Urinary bladder (tissue), 4 donors: ENCODE data around the gene SETBP1. TPM values are rescaled to one million over a fixed set of nuclear protein-coding genes. Genes with fewer than 3 reads are reported as not detected.
A peak's percentile ranks its signal among the peaks of the same experiment; 100 is the strongest.

Source experiments
- DNase-seq: peaks from one replicate; pipeline ENCODE4 v3.0.0-alpha.2; 2015; ENCODE audit errors: extremely low spot score
- H3K27ac ChIP-seq: one replicate; pipeline ENCODE4 v1.5.1; 2013; ENCODE audit warnings: low read depth, mild to moderate bottlenecking, moderate library complexity
- H3K36me3 ChIP-seq: one replicate; pipeline ENCODE4 v1.6.1; 2013; ENCODE audit warnings: mild to moderate bottlenecking, moderate library complexity; ENCODE audit not compliant: insufficient read depth
- H3K4me1 ChIP-seq: one replicate; pipeline ENCODE4 v1.6.1; 2013; ENCODE audit warnings: mild to moderate bottlenecking, moderate library complexity; ENCODE audit not compliant: insufficient read depth
- H3K4me3 ChIP-seq: one replicate; pipeline ENCODE4 v1.5.1; 2013; ENCODE audit warnings: low read depth, low read length
- WGBS: extraction: QIAGEN DNeasy Blood & Tissue Kit; methylation state at CpG from one replicate; pipeline ENCODE4 v1.1.7; 2013; 5-methylcytosine and 5-hydroxymethylcytosine counted together
- polyA plus RNA-seq: library from polyadenylated mRNA; stranded (reverse); fragments of 200-250 nt; gene quantifications from one replicate; pipeline ENCODE4 v1.2.3, GENCODE V29; 2013
- total RNA-seq: library from RNA; depleted of rRNA; stranded (reverse); fragments of >200 nt; gene quantifications from one replicate; pipeline ENCODE4 v1.2.3, GENCODE V29; 2014
- donor health status: healthy with polysubstance abuse.
- donor health status: healthy.

Gene SETBP1
- total and polyA plus RNA-seq, 2 donors: 12.6 to 46.7 TPM

GRCh38 chr18:44903327-44903726 lies 222.6 kb downstream of the SETBP1 start:
- no peak overlapping the region for H3K27ac ChIP-seq
- 95% methylated on average over 2 of the region's 2 CpGs for WGBS
- no peak for DNase-seq

GRCh38 chr18:44904768-44905167 lies 224.1 kb downstream of the SETBP1 start:
- Histone ChIP-seq H3K27ac (no peak overlapping the region), H3K36me3 (no peaks in the 10 kb centered on the region), H3K4me1 (no peaks in the 10 kb centered on the region), H3K4me3 (no peak overlapping the region)
- WGBS: 94% methylated on average over 2 of the region's 2 CpGs
- DNase-seq: no peak

More at GRCh38 chr18:44903327-44903726, 222.6 kb downstream of the SETBP1 start:
- no peak overlapping the region for H3K4me3 ChIP-seq
- no peaks in the 10 kb centered on the region for H3K36me3 ChIP-seq
- no peaks in the 10 kb centered on the region for H3K4me1 ChIP-seq

- H3K36me3 ChIP-seq: no peaks in the 10 kb centered on the region
- WGBS: 34% methylated on average over 5 of the region's 5 CpGs
- no peak overlapping the region for H3K4me3 ChIP-seq
- no peak overlapping the region for H3K27ac ChIP-seq
- H3K4me1 ChIP-seq: no peaks in the 10 kb centered on the region
- DNase-seq: no peak
Observed at GRCh38 chr18:44909191-44909719, 228.6 kb downstream of the SETBP1 start.

- no peak overlapping the region for H3K4me3 ChIP-seq
- 94% methylated on average over 4 of the region's 4 CpGs for WGBS
- no peak overlapping the region for H3K27ac ChIP-seq
- DNase-seq: no peak
- no peaks in the 10 kb centered on the region for H3K36me3 ChIP-seq
- no peaks in the 10 kb centered on the region for H3K4me1 ChIP-seq
Observed at GRCh38 chr18:44911260-44911659, 230.6 kb downstream of the SETBP1 start.

GRCh38 chr18:44911773-44912172 lies 231.1 kb downstream of the SETBP1 start:
- no peaks in the 10 kb centered on the region for H3K4me1 ChIP-seq
- 89% methylated on average over 3 of the region's 3 CpGs for WGBS
- DNase-seq: no peak
- no peaks in the 10 kb centered on the region for H3K36me3 ChIP-seq
- no peak overlapping the region for H3K27ac ChIP-seq
- H3K4me3 ChIP-seq: no peak overlapping the region

GRCh38 chr18:44912740-44913478 lies 232.2 kb downstream of the SETBP1 start:
- no peak for DNase-seq
- H3K27ac ChIP-seq: no peak overlapping the region
- H3K36me3 ChIP-seq: no peaks in the 10 kb centered on the region
- WGBS: 85% methylated on average over 6 of the region's 6 CpGs
- H3K4me1 ChIP-seq: no peaks in the 10 kb centered on the region
- H3K4me3 ChIP-seq: no peak overlapping the region

GRCh38 chr18:44914028-44914427 lies 233.3 kb downstream of the SETBP1 start:
- no peak for DNase-seq
- H3K36me3 ChIP-seq: no peaks in the 10 kb centered on the region
- no peaks in the 10 kb centered on the region for H3K4me1 ChIP-seq
- H3K27ac ChIP-seq: no peak overlapping the region
- 91% methylated on average over 5 of the region's 5 CpGs for WGBS
- H3K4me3 ChIP-seq: no peak overlapping the region

- WGBS: 93% methylated on average over 2 of the region's 2 CpGs
- no peak for DNase-seq
- Histone ChIP-seq H3K36me3 (no peaks in the 10 kb centered on the region), H3K4me1 (no peaks in the 10 kb centered on the region), H3K4me3 (no peak overlapping the region), H3K27ac (no peak overlapping the region)
Observed at GRCh38 chr18:44915213-44915612, 234.5 kb downstream of the SETBP1 start.

GRCh38 chr18:44915661-44916060 lies 235.0 kb downstream of the SETBP1 start:
- WGBS: 82% methylated on average over 2 of the region's 2 CpGs
- Histone ChIP-seq H3K36me3 (no peaks in the 10 kb centered on the region), H3K27ac (no peak overlapping the region), H3K4me3 (no peak overlapping the region), H3K4me1 (no peaks in the 10 kb centered on the region)
- no peak for DNase-seq

- Histone ChIP-seq H3K4me3 (no peak overlapping the region), H3K27ac (peak overlapping the region; percentile 15), H3K4me1 (no peaks in the 10 kb centered on the region), H3K36me3 (no peaks in the 10 kb centered on the region)
- no peak for DNase-seq
- WGBS: 63% methylated on average over 4 of the region's 4 CpGs
Observed at GRCh38 chr18:44916429-44917207, 235.9 kb downstream of the SETBP1 start.

- DNase-seq: no peak
- no peaks in the 10 kb centered on the region for H3K36me3 ChIP-seq
- H3K27ac ChIP-seq: no peak overlapping the region
- no peaks in the 10 kb centered on the region for H3K4me1 ChIP-seq
- H3K4me3 ChIP-seq: no peak overlapping the region
- WGBS: 40% methylated on average over 10 of the region's 10 CpGs
Observed at GRCh38 chr18:44917216-44918141, 236.8 kb downstream of the SETBP1 start.

- Histone ChIP-seq H3K27ac (no peak overlapping the region), H3K4me1 (no peaks in the 10 kb centered on the region), H3K4me3 (no peak overlapping the region), H3K36me3 (no peaks in the 10 kb centered on the region)
- 69% methylated on average over 4 of the region's 4 CpGs for WGBS
- DNase-seq: no peak
Observed at GRCh38 chr18:44918142-44918476, 237.4 kb downstream of the SETBP1 start.

GRCh38 chr18:44920441-44920840 lies 239.8 kb downstream of the SETBP1 start:
- Histone ChIP-seq H3K4me3 (no peak overlapping the region), H3K4me1 (peaks cover 1% of the 10 kb centered on the region), H3K27ac (no peak overlapping the region), H3K36me3 (no peaks in the 10 kb centered on the region)
- WGBS: 89% methylated on average over 4 of the region's 4 CpGs
- DNase-seq: no peak
